Choroid plexus epithelial cell (primary cell): Measurements from ENCODE around the gene BCL7B.

Experiments used
- DNase-seq: peaks from one replicate; pipeline ENCODE4 v3.0.0-alpha.2; 2010; ENCODE audit warnings: low read depth
- H3K4me3 ChIP-seq: 2 replicates; pipeline ENCODE4 v1.5.1; 2011; ENCODE audit warnings: low read depth, mild to moderate bottlenecking, control low read depth, low read length, moderate library complexity
- CTCF ChIP-seq: conservative IDR thresholded peaks from 2 replicates; pipeline ENCODE4 v1.5.1; 2011; ENCODE audit warnings: low read depth, mild to moderate bottlenecking, control low read depth, inconsistent platforms, low read length, moderate library complexity

BCL7B gene

GRCh38 chr7:73597978-73598782 is 40.7 kb upstream of the BCL7B start:
- H3K4me3 ChIP-seq: no peak overlapping the region
- no peak for TF ChIP-seq CTCF
- no peak for DNase-seq

DNA sequence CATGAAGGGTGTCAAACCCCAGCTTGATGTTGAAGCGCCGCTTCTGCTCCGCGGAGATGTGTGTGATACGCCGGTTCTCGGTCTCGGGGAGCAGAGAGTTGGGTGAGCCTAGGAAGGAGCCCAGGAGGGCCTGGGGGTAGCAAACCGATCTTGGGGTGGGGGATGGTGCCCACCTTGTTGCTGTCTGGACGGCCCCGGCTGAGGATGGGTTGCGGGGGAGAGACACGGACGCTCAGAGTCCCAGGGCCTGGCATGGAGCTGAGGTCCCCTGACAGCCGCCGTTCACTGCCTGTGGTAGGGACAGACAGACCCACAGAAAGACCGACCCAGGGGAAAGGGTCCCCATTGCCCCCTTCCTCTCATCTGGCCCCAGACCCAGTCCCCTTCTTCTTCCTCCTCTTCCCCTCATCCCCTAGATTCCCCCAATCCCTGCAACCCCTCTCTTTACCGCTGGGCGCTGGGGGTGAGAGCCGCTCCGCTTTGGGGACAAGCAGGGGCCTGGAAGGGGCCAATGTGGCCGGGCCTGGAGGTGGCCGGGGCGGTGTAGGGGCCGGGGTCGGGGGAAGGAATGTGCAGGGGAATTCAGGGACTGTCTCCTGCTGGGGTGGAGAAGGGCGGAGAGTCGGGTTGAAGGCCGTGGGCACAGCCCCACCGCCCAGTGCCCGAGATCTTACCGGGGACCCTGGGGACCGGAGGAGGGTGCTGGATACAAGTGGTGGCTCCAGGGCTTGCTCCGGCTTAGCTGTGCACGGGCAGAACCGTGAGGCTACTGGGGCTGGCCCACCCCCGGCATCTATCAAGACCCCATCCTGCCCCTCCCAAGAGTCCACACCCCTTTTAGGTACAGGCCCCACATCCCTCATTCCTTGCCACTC is 38.9 kb upstream of the BCL7B start:
- H3K4me3 ChIP-seq: no peak overlapping the region
- no peak for DNase-seq
- no peak for TF ChIP-seq CTCF

DNA sequence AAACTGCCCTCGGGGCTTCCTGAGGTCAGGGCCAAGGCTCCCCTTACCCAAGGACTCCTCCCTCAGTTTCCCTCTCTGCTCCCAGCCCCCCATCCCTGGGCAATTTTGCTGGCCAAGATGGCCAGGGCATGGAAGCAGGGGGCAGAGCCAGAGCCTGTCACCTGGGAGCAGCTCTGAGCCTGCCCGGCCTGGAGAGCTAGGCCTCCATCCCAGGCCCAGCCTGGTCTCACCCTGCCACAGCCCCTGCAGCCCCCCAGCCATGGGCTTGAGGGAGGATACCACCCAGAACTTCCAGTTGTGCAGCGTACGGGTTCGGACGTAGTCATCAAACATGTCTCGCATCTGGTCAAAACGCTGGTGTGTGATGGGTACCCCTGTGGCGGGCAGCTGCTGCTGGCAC is 37.9 kb upstream of the BCL7B start:
- H3K4me3 ChIP-seq: no peak overlapping the region
- no peak for TF ChIP-seq CTCF
- no peak for DNase-seq

DNA sequence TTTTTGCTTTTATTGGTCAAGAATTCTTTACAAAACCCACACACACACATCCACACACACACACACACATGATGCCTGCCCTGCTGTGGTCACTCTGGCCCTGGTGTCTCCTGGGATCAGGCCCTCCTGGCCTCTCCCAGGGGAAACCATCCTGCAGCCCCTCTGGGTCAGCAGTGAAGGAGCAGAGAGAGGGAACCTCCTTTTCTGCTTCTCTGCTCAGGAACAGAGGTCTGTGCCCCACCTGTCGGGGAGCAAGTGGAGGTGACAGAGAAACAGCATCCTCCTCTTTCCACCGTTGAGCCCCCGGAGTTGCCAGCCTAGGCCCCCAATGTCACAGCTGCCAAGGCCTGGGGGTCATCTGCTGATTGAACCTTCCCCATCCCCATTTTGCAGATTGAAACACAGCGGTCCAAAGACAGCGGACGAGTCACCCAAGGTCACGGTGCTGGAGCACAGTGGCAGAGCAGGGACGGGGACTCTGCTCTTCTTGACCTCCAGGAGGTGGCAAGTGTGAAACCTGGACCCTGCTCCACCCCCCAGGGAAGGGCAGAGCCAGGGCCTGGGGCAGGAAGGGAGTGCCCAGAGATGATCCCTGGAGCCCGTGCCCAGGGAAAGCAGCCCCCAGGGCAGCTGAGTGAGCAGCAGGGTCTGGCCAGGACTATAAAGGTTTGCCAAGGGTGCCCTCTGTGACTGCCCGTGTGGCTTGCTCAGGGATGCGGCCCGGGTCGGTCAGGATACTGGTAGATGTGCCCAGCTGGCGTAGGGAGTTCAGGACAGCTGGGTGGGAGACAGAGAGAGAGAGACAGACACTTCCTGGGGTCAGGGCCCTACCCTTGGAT is 35.9 kb upstream of the BCL7B start:
- TF ChIP-seq CTCF: no peak
- DNase-seq: no peak
- H3K4me3 ChIP-seq: no peak overlapping the region

- TF ChIP-seq CTCF: no peak
- DNase-seq: no peak
- no peak overlapping the region for H3K4me3 ChIP-seq
These were observed 29.4 kb upstream of the BCL7B start for GRCh38 chr7:73586911-73587310.

GRCh38 chr7:73585196-73585595 is 27.7 kb upstream of the BCL7B start:
- TF ChIP-seq CTCF: no peak
- DNase-seq: peak; percentile 60

More at GRCh38 chr7:73585196-73585595, 27.7 kb upstream of the BCL7B start:
- H3K4me3 ChIP-seq: no peak overlapping the region
